GM23338 (cell line): ENCODE data around the gene KRTAP17-1. TPM values are rescaled to one million over a fixed set of nuclear protein-coding genes. Genes with fewer than 3 reads are reported as not detected.

ENCODE experiments used
- ATAC-seq: fragments of 200-7000 bp; cut with Tn5 transposase; 3 replicates; pipeline ENCODE4 v1.9.1; 2020
- DNase-seq: peaks from one replicate; pipeline ENCODE4 v3.0.0-alpha.2; 2015; ENCODE audit warnings: low spot score
- H2AFZ ChIP-seq: fragments of 200-600 bp; sonication (generic); 2 replicates; pipeline ENCODE4 v1.8.0; 2016; ENCODE audit warnings: antibody characterized with exemption, mild to moderate bottlenecking, moderate library complexity
- H3F3A ChIP-seq: fragments of 200-600 bp; sonication (generic); replicated peaks from 2 replicates; pipeline ENCODE4 v1.8.0; 2017; ENCODE audit warnings: antibody characterized with exemption, mixed run types, low read depth
- H3K27ac ChIP-seq: fragments of 200-600 bp; sonication (generic); 2 replicates; pipeline ENCODE4 v1.6.1; 2016; ENCODE audit warnings: low read depth
- H3K27me3 ChIP-seq: fragments of 200-600 bp; sonication (generic); 2 replicates; pipeline ENCODE4 v1.8.0; 2016; ENCODE audit warnings: mild to moderate bottlenecking, mixed run types, moderate library complexity; ENCODE audit not compliant: insufficient read depth
- H3K36me3 ChIP-seq: fragments of 200-600 bp; sonication (generic); 2 replicates; pipeline ENCODE4 v1.8.0; 2016; ENCODE audit warnings: mild to moderate bottlenecking; ENCODE audit not compliant: insufficient read depth
- H3K4me1 ChIP-seq: fragments of 200-600 bp; sonication (generic); 2 replicates; pipeline ENCODE4 v1.8.0; 2016; ENCODE audit warnings: mild to moderate bottlenecking, moderate library complexity; ENCODE audit not compliant: insufficient read depth
- H3K4me2 ChIP-seq: fragments of 200-600 bp; sonication (generic); 2 replicates; pipeline ENCODE4 v1.7.1; 2017; ENCODE audit warnings: mixed run types
- H3K4me3 ChIP-seq: fragments of 200-600 bp; sonication (generic); 2 replicates; pipeline ENCODE4 v1.6.1; 2016; ENCODE audit warnings: mixed run types
- H3K79me2 ChIP-seq: fragments of 200-600 bp; sonication (generic); replicated peaks from 2 replicates; pipeline ENCODE4 v1.8.0; 2017; ENCODE audit warnings: mild to moderate bottlenecking; ENCODE audit not compliant: insufficient read depth
- H3K9me2 ChIP-seq: fragments of 200-600 bp; sonication (generic); 2 replicates; pipeline ENCODE4 v1.8.0; 2017; ENCODE audit not compliant: insufficient read depth
- H4K20me1 ChIP-seq: fragments of 200-600 bp; sonication (generic); replicated peaks from 2 replicates; pipeline ENCODE4 v1.8.0; 2017; ENCODE audit warnings: mild to moderate bottlenecking; ENCODE audit not compliant: insufficient read depth
- H3K27ac Mint-ChIP-seq: 2 replicates; pipeline ENCODE4 v1.8.0; 2020; ENCODE audit warnings: inconsistent platforms, mild to moderate bottlenecking, moderate library complexity, mixed read lengths
- H3K27me3 Mint-ChIP-seq: 3 replicates; pipeline ENCODE4 v1.8.0; 2022; ENCODE audit warnings: low read depth, mild to moderate bottlenecking, moderate library complexity, mixed read lengths, inconsistent platforms; ENCODE audit not compliant: insufficient read depth, poor library complexity
- H3K36me3 Mint-ChIP-seq: 3 replicates; pipeline ENCODE4 v1.8.0; 2021; ENCODE audit warnings: low read depth, mild to moderate bottlenecking, inconsistent platforms, moderate library complexity, mixed read lengths
- H3K4me1 Mint-ChIP-seq: 3 replicates; pipeline ENCODE4 v1.8.0; 2020; ENCODE audit warnings: mild to moderate bottlenecking, inconsistent platforms, mixed read lengths
- H3K4me3 Mint-ChIP-seq: 3 replicates; pipeline ENCODE4 v1.8.0; 2021; ENCODE audit warnings: moderate library complexity, mild to moderate bottlenecking, inconsistent platforms, mixed read lengths
- H3K9me3 Mint-ChIP-seq: 3 replicates; pipeline ENCODE4 v1.8.0; 2020; ENCODE audit warnings: moderate library complexity, mild to moderate bottlenecking, inconsistent platforms, mixed read lengths
- CREB1 ChIP-seq: fragments of 250-450 bp; sonication (Bioruptor Pico); IDR thresholded peaks from 2 replicates; pipeline ENCODE4 v1.5.0; 2020; ENCODE audit warnings: low read depth, mild to moderate bottlenecking, moderate library complexity
- EZH2phosphoT487 ChIP-seq: fragments of 200-600 bp; sonication (generic); IDR thresholded peaks from one replicate; pipeline ENCODE4 v1.8.1; 2018; ENCODE audit warnings: antibody characterized with exemption; ENCODE audit not compliant: unreplicated experiment
- JUNB ChIP-seq: IDR thresholded peaks from one replicate; pipeline ENCODE4 v1.6.1; 2016; ENCODE audit warnings: antibody characterized with exemption; ENCODE audit not compliant: unreplicated experiment
- STAT1 ChIP-seq: IDR thresholded peaks from one replicate; pipeline ENCODE4 v1.6.1; 2016; ENCODE audit warnings: antibody characterized with exemption; ENCODE audit not compliant: unreplicated experiment
- ZNF114 ChIP-seq: fragments of 250-450 bp; sonication (Bioruptor Pico); IDR thresholded peaks from 2 replicates; pipeline ENCODE4 v1.5.0; 2020; ENCODE audit warnings: mild to moderate bottlenecking, moderate library complexity
- polyA plus RNA-seq: library from polyadenylated mRNA; unstranded; fragments of >200 nt; fragmentation: Nextera tagmentation; extraction: Ambion mirVana; gene quantifications from 2 replicates; pipeline ENCODE4 v1.2.1, GENCODE V29; 2016
- total RNA-seq: library from RNA; depleted of rRNA; stranded (reverse); fragments of >200 nt; shearing (Covaris generic); gene quantifications from 2 replicates; pipeline ENCODE4 v1.2.3, GENCODE V29; 2014
- TF ChIP-seq, protein P1 (sequence below): fragments of 250-450 bp; sonication (Bioruptor Pico); IDR thresholded peaks from 2 replicates; pipeline ENCODE4 v1.5.0; 2020; ENCODE audit warnings: mild to moderate bottlenecking, moderate library complexity
- TF ChIP-seq, protein P2 (sequence below), 2 experiments: fragments of 200-600 bp in 1 of 2; sonication (generic) in 1 of 2; conservative IDR thresholded peaks; 2 replicates each; pipeline versions ENCODE4 v1.5.1 to v1.6.1; 2016 to 2017; ENCODE audit warnings: antibody characterized with exemption in 2 of 2, low read depth in 2 of 2, mild to moderate bottlenecking in 2 of 2, moderate library complexity in 1 of 2

Gene KRTAP17-1
- total and polyA plus RNA-seq, 2 experiments from 2014 or later = not detected

DNA sequence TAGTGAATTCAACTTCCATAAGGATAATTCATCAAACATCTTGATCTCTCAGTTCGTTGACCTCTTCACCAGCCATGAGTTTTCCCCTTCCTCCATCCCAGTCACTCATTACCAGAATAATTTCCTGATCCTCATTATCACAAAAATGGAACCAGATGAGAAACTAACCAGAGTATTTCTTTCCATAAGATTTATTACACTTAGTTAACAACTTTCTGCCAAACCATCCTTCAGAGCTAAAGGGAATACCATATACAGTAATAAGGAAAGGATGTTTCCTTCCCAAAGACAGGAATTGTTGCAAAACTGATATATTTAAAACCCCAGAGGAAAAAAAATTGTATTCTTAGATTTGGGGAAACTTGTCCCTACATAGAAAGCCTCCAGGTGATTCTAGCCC lies 21.5 kb downstream of the KRTAP17-1 start (continued):
- TF ChIP-seq, protein P1, sequence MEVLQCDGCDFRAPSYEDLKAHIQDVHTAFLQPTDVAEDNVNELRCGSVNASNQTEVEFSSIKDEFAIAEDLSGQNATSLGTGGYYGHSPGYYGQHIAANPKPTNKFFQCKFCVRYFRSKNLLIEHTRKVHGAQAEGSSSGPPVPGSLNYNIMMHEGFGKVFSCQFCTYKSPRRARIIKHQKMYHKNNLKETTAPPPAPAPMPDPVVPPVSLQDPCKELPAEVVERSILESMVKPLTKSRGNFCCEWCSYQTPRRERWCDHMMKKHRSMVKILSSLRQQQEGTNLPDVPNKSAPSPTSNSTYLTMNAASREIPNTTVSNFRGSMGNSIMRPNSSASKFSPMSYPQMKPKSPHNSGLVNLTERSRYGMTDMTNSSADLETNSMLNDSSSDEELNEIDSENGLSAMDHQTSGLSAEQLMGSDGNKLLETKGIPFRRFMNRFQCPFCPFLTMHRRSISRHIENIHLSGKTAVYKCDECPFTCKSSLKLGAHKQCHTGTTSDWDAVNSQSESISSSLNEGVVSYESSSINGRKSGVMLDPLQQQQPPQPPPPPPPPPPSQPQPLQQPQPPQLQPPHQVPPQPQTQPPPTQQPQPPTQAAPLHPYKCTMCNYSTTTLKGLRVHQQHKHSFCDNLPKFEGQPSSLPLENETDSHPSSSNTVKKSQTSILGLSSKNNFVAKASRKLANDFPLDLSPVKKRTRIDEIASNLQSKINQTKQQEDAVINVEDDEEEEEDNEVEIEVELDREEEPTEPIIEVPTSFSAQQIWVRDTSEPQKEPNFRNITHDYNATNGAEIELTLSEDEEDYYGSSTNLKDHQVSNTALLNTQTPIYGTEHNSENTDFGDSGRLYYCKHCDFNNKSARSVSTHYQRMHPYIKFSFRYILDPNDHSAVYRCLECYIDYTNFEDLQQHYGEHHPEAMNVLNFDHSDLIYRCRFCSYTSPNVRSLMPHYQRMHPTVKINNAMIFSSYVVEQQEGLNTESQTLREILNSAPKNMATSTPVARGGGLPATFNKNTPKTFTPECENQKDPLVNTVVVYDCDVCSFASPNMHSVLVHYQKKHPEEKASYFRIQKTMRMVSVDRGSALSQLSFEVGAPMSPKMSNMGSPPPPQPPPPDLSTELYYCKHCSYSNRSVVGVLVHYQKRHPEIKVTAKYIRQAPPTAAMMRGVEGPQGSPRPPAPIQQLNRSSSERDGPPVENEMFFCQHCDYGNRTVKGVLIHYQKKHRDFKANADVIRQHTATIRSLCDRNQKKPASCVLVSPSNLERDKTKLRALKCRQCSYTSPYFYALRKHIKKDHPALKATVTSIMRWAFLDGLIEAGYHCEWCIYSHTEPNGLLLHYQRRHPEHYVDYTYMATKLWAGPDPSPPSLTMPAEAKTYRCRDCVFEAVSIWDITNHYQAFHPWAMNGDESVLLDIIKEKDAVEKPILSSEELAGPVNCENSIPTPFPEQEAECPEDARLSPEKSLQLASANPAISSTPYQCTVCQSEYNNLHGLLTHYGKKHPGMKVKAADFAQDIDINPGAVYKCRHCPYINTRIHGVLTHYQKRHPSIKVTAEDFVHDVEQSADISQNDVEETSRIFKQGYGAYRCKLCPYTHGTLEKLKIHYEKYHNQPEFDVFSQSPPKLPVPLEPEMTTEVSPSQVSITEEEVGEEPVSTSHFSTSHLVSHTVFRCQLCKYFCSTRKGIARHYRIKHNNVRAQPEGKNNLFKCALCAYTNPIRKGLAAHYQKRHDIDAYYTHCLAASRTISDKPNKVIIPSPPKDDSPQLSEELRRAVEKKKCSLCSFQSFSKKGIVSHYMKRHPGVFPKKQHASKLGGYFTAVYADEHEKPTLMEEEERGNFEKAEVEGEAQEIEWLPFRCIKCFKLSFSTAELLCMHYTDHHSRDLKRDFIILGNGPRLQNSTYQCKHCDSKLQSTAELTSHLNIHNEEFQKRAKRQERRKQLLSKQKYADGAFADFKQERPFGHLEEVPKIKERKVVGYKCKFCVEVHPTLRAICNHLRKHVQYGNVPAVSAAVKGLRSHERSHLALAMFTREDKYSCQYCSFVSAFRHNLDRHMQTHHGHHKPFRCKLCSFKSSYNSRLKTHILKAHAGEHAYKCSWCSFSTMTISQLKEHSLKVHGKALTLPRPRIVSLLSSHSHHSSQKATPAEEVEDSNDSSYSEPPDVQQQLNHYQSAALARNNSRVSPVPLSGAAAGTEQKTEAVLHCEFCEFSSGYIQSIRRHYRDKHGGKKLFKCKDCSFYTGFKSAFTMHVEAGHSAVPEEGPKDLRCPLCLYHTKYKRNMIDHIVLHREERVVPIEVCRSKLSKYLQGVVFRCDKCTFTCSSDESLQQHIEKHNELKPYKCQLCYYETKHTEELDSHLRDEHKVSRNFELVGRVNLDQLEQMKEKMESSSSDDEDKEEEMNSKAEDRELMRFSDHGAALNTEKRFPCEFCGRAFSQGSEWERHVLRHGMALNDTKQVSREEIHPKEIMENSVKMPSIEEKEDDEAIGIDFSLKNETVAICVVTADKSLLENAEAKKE (CRISPR knock-in tag) = no peak
- TF ChIP-seq JUNB = no peak

DNA sequence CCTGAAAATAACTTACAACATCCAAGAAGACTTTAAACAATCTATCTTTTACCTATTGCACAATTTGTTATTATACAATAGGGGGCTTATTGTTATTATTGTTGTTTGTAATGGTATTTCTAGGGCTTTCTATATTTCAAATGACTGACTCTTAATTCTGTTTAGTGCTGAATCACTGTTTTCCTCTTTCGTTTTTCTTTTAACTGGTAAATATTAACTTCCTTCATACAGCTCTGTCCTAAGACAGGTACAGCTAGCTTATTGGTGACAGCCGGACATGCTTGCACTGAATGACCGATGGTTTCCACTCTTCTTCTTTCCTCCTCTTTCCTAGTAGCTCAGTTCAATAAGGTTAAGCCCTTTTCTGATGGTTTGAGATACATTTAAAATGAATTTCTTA lies 28.5 kb downstream of the KRTAP17-1 start:
- Histone ChIP-seq H3F3A (no peaks in the 10 kb centered on the region), H3K9me2 (0 out of 2 replicates have a peak, but pooled peaks cover 3% of the 10 kb centered on the region), H4K20me1 (no peaks in the 10 kb centered on the region), H3K4me2 (no peak overlapping the region), H3K4me3 (no peak overlapping the region), H3K27ac (no peak overlapping the region), H3K27me3 (no peaks in the 10 kb centered on the region), H3K36me3 (no peaks in the 10 kb centered on the region), H3K4me1 (peaks cover 19% of the 10 kb centered on the region), H3K79me2 (no peaks in the 10 kb centered on the region), H2AFZ (no peak overlapping the region)
- no peaks in the 10 kb centered on the region for H3K9me3 Mint-ChIP-seq
- peaks cover 18% of the 10 kb centered on the region for H3K4me1 Mint-ChIP-seq
- no peak overlapping the region for H3K27ac Mint-ChIP-seq
- no peaks in the 10 kb centered on the region for H3K36me3 Mint-ChIP-seq
- DNase-seq (no peak), ATAC-seq (no peak)
- H3K27me3 Mint-ChIP-seq = no peaks in the 10 kb centered on the region
- no peak overlapping the region for H3K4me3 Mint-ChIP-seq
- TF ChIP-seq EZH2phosphoT487 = no peak
- TF ChIP-seq STAT1 = no peak
- TF ChIP-seq CREB1 (CRISPR knock-in tag) = no peak
- TF ChIP-seq, protein P1 (CRISPR knock-in tag) = no peak
- TF ChIP-seq, protein P2, sequence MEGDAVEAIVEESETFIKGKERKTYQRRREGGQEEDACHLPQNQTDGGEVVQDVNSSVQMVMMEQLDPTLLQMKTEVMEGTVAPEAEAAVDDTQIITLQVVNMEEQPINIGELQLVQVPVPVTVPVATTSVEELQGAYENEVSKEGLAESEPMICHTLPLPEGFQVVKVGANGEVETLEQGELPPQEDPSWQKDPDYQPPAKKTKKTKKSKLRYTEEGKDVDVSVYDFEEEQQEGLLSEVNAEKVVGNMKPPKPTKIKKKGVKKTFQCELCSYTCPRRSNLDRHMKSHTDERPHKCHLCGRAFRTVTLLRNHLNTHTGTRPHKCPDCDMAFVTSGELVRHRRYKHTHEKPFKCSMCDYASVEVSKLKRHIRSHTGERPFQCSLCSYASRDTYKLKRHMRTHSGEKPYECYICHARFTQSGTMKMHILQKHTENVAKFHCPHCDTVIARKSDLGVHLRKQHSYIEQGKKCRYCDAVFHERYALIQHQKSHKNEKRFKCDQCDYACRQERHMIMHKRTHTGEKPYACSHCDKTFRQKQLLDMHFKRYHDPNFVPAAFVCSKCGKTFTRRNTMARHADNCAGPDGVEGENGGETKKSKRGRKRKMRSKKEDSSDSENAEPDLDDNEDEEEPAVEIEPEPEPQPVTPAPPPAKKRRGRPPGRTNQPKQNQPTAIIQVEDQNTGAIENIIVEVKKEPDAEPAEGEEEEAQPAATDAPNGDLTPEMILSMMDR (conservative IDR thresholded peaks at IDR 0.05; ENCODE audit: low read depth in 2 of 2) = no peak
- no peak for TF ChIP-seq ZNF114 (CRISPR knock-in tag)
